WTC11 (cell line): Measurements from ENCODE around the gene SSBP2. TPM values are rescaled to one million over a fixed set of nuclear protein-coding genes. Genes with fewer than 3 reads are reported as not detected.
A peak's percentile ranks its signal among the peaks of the same experiment; 100 is the strongest.

Source experiments
- ATAC-seq: fragments of 200-7000 bp; cut with Tn5 transposase; 2 replicates; pipeline ENCODE4 v1.10.0; 2021; ENCODE audit warnings: mild to moderate bottlenecking, moderate library complexity
- CTCF ChIA-PET: fragments of 300-600 bp; sonication (Branson Sonifier 250); formaldehyde crosslinking; loops from one replicate; lab custom pipeline; 2021; ENCODE audit warnings: antibody characterized with exemption; lab: Charles Lee
- POLR2A ChIA-PET: fragments of 350-600 bp; sonication (Branson Sonifier 250); formaldehyde crosslinking; loops from one replicate; lab custom pipeline; 2021; ENCODE audit warnings: antibody characterized with exemption; lab: Charles Lee
- DNase-seq: peaks from one replicate; pipeline ENCODE4 v3.0.0; 2021; ENCODE audit warnings: low spot score
- H3K27ac Mint-ChIP-seq: 2 replicates; pipeline ENCODE4 v1.8.0; 2021; ENCODE audit warnings: mixed read lengths
- H3K27me3 Mint-ChIP-seq: 2 replicates; pipeline ENCODE4 v1.8.0; 2021; ENCODE audit warnings: low read depth, mild to moderate bottlenecking, moderate library complexity, mixed read lengths
- H3K36me3 Mint-ChIP-seq: 2 replicates; pipeline ENCODE4 v1.8.0; 2021; ENCODE audit warnings: mixed read lengths
- H3K4me1 Mint-ChIP-seq: 2 replicates; pipeline ENCODE4 v1.8.0; 2022; ENCODE audit warnings: mixed read lengths
- H3K4me3 Mint-ChIP-seq: 2 replicates; pipeline ENCODE4 v1.8.0; 2021; ENCODE audit warnings: mild to moderate bottlenecking, moderate library complexity, mixed read lengths
- H3K9me3 Mint-ChIP-seq: 2 replicates; pipeline ENCODE4 v1.8.0; 2021; ENCODE audit warnings: mixed read lengths
- AR ChIP-seq: fragments of 250-450 bp; sonication (Bioruptor Pico); IDR thresholded peaks from 2 replicates; pipeline ENCODE4 v1.9.0; 2021; ENCODE audit warnings: mild to moderate bottlenecking
- ATF3 ChIP-seq: sonication (generic); formaldehyde crosslinking; conservative IDR thresholded peaks from 2 replicates; pipeline ENCODE4 v1.8.1; 2022; ENCODE audit warnings: mild to moderate bottlenecking, missing genetic modification reagents
- E2F1 ChIP-seq: sonication (generic); formaldehyde crosslinking; IDR thresholded peaks from 2 replicates; pipeline ENCODE4 v1.8.0; 2022; ENCODE audit warnings: mild to moderate bottlenecking, missing genetic modification reagents
- E2F4 ChIP-seq: sonication (generic); formaldehyde crosslinking; IDR thresholded peaks from 2 replicates; pipeline ENCODE4 v1.8.1; 2022; ENCODE audit warnings: low read depth, mild to moderate bottlenecking, moderate library complexity, missing genetic modification reagents, borderline replicate concordance
- EMX1 ChIP-seq: fragments of 250-450 bp; sonication (Bioruptor Pico); IDR thresholded peaks from 2 replicates; pipeline ENCODE4 v1.8.0; 2021; ENCODE audit warnings: mild to moderate bottlenecking
- ESRRA ChIP-seq: sonication (generic); formaldehyde crosslinking; IDR thresholded peaks from 2 replicates; pipeline ENCODE4 v1.8.1; 2022; ENCODE audit warnings: mild to moderate bottlenecking, missing genetic modification reagents, borderline replicate concordance
- FOXJ3 ChIP-seq: sonication (generic); formaldehyde crosslinking; IDR thresholded peaks from 2 replicates; pipeline ENCODE4 v1.9.0; 2021; ENCODE audit warnings: missing genetic modification reagents, mild to moderate bottlenecking, borderline replicate concordance
- FOXP1 ChIP-seq: sonication (generic); formaldehyde crosslinking; IDR thresholded peaks from 2 replicates; pipeline ENCODE4 v1.8.0; 2022; ENCODE audit warnings: missing genetic modification reagents, mild to moderate bottlenecking, moderate library complexity, borderline replicate concordance
- NFATC4 ChIP-seq: fragments of 250-450 bp; sonication (Bioruptor Pico); IDR thresholded peaks from 2 replicates; pipeline ENCODE4 v1.9.0; 2021; ENCODE audit warnings: mild to moderate bottlenecking
- NR3C1 ChIP-seq: sonication (generic); formaldehyde crosslinking; conservative IDR thresholded peaks from 2 replicates; pipeline ENCODE4 v1.8.1; 2023; ENCODE audit warnings: low read depth, mild to moderate bottlenecking, missing genetic modification reagents
- SMAD4 ChIP-seq: sonication (generic); formaldehyde crosslinking; IDR thresholded peaks from 2 replicates; pipeline ENCODE4 v1.8.0; 2022; ENCODE audit warnings: mild to moderate bottlenecking, missing genetic modification reagents
- TEAD4 ChIP-seq: sonication (generic); formaldehyde crosslinking; IDR thresholded peaks from 2 replicates; pipeline ENCODE4 v1.8.0; 2022; ENCODE audit warnings: mild to moderate bottlenecking, missing genetic modification reagents
- ZMAT4 ChIP-seq: fragments of 250-450 bp; sonication (Bioruptor Pico); IDR thresholded peaks from 2 replicates; pipeline ENCODE4 v1.9.0; 2021; ENCODE audit warnings: mild to moderate bottlenecking
- ZNF219 ChIP-seq: sonication (generic); formaldehyde crosslinking; IDR thresholded peaks from 2 replicates; pipeline ENCODE4 v1.8.0; 2023; ENCODE audit warnings: missing genetic modification reagents, mild to moderate bottlenecking, borderline replicate concordance
- ZNF317 ChIP-seq: sonication (generic); formaldehyde crosslinking; IDR thresholded peaks from 2 replicates; pipeline ENCODE4 v1.8.1; 2023; ENCODE audit warnings: low read depth, mild to moderate bottlenecking, moderate library complexity, missing genetic modification reagents, borderline replicate concordance
- ZNF396 ChIP-seq: fragments of 250-450 bp; sonication (Bioruptor Pico); IDR thresholded peaks from 2 replicates; pipeline ENCODE4 v1.8.0; 2021; ENCODE audit warnings: mild to moderate bottlenecking, moderate library complexity, borderline replicate concordance
- ZNF532 ChIP-seq: fragments of 250-450 bp; sonication (Bioruptor Pico); IDR thresholded peaks from 2 replicates; pipeline ENCODE4 v1.9.0; 2021; ENCODE audit warnings: mild to moderate bottlenecking, borderline replicate concordance
- ZSCAN18 ChIP-seq: fragments of 250-450 bp; sonication (Bioruptor Pico); IDR thresholded peaks from 2 replicates; pipeline ENCODE4 v2.1.2; 2022; ENCODE audit warnings: mild to moderate bottlenecking, moderate library complexity
- total RNA-seq: library from RNA; stranded (reverse); gene quantifications from 3 replicates; pipeline ENCODE4 v1.2.3, GENCODE V29; 2021
- TF ChIP-seq, protein P1 (sequence below): fragments of 250-450 bp; sonication (Bioruptor Pico); IDR thresholded peaks from 2 replicates; pipeline ENCODE4 v1.9.0; 2021; ENCODE audit warnings: moderate library complexity, mild to moderate bottlenecking, inconsistent platforms, borderline replicate concordance
- TF ChIP-seq, protein P2 (sequence below): sonication (generic); formaldehyde crosslinking; IDR thresholded peaks from 2 replicates; pipeline ENCODE4 v1.8.1; 2022; ENCODE audit warnings: mild to moderate bottlenecking, missing genetic modification reagents, moderate library complexity, borderline replicate concordance

SSBP2 gene
- total RNA-seq, 1 experiment from 2014 or later, result 24.9 TPM

- CTCF ChIA-PET, result interaction anchor here (1.0 to 6.6 kb wide), 4 partner anchors 83 to 411 kb away, joined by 6 to 104 read pairs (median 11); no protein-coding TSS in a partner anchor
- no peak for TF ChIP-seq ATF3
- no peak for TF ChIP-seq EMX1 (CRISPR knock-in tag)
- TF ChIP-seq, protein P1, sequence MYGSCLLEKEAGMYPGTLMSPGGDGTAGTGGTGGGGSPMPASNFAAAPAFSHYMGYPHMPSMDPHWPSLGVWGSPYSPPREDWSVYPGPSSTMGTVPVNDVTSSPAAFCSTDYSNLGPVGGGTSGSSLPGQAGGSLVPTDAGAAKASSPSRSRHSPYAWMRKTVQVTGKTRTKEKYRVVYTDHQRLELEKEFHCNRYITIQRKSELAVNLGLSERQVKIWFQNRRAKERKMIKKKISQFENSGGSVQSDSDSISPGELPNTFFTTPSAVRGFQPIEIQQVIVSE, result no peak
- TF ChIP-seq ZSCAN18 (CRISPR knock-in tag), result no peak
- no peak for TF ChIP-seq SMAD4
- H3K9me3 Mint-ChIP-seq, result no peaks in the 10 kb centered on the region
- H3K27me3 Mint-ChIP-seq, result peaks cover 8% of the 10 kb centered on the region
- DNase-seq (peak; percentile 22), ATAC-seq (peak; percentile 34)
- no peaks in the 10 kb centered on the region for H3K36me3 Mint-ChIP-seq
- H3K27ac Mint-ChIP-seq, result peak overlapping the region; percentile 95
- peak overlapping the region; percentile 34; the same call in 1 of the 2 replicates for H3K4me3 Mint-ChIP-seq
- POLR2A ChIA-PET, result interaction anchor here (2.1 kb wide), 1 partner anchor 96 kb away, joined by 12 read pairs; no protein-coding TSS in a partner anchor
- H3K4me1 Mint-ChIP-seq, result peaks cover 65% of the 10 kb centered on the region
Observed at GRCh38 chr5:81755320-81755719, 4.4 kb upstream of the SSBP2 start.

- Mint-ChIP-seq H3K4me3 (no peak overlapping the region), H3K9me3 (no peaks in the 10 kb centered on the region), H3K4me1 (peaks cover 60% of the 10 kb centered on the region), H3K27me3 (peaks cover 8% of the 10 kb centered on the region), H3K36me3 (no peaks in the 10 kb centered on the region), H3K27ac (no peak overlapping the region)
- POLR2A ChIA-PET, result interaction anchor here (2.1 kb wide), 1 partner anchor 97 kb away, joined by 12 read pairs; no protein-coding TSS in a partner anchor
- CTCF ChIA-PET, result interaction anchor here (1.0 to 6.6 kb wide), 4 partner anchors 84 to 411 kb away, joined by 6 to 104 read pairs (median 11); no protein-coding TSS in a partner anchor
- ATAC-seq, result no peak
- no peak for DNase-seq
- TF ChIP-seq ZNF317 (CRISPR knock-in tag) (no peak), NFATC4 (no peak), E2F4 (CRISPR knock-in tag) (no peak), FOXP1 (CRISPR knock-in tag) (no peak), EMX1 (CRISPR knock-in tag) (no peak), ZNF396 (no peak), E2F1 (CRISPR knock-in tag) (no peak), ZNF532 (no peak), ESRRA (CRISPR knock-in tag) (no peak), TEAD4 (CRISPR knock-in tag) (no peak), FOXJ3 (no peak), NR3C1 (CRISPR knock-in tag) (no peak), ZNF219 (CRISPR knock-in tag) (no peak), AR (CRISPR knock-in tag) (no peak), ZMAT4 (CRISPR knock-in tag) (no peak)
- TF ChIP-seq, protein P2, sequence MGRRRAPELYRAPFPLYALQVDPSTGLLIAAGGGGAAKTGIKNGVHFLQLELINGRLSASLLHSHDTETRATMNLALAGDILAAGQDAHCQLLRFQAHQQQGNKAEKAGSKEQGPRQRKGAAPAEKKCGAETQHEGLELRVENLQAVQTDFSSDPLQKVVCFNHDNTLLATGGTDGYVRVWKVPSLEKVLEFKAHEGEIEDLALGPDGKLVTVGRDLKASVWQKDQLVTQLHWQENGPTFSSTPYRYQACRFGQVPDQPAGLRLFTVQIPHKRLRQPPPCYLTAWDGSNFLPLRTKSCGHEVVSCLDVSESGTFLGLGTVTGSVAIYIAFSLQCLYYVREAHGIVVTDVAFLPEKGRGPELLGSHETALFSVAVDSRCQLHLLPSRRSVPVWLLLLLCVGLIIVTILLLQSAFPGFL (CRISPR knock-in tag), result no peak
Observed at GRCh38 chr5:81754621-81755020, 3.7 kb upstream of the SSBP2 start.
